Bone marrow (tissue), 2 donors: ENCODE results near the gene RBM19.
"Not testable (repeated sequence)": the region's sequence is repeated elsewhere in the genome, so short reads cannot be mapped to it uniquely, and the experiment has no call there.

Source experiments
- DNase-seq, 2 donors: peaks; one replicate each; lab custom pipeline; 2025; lab: John Stamatoyannopoulos, UW

RBM19 gene

GRCh38 chr12:113831476-113831875 is 134.6 kb downstream of the RBM19 start:
- DNase-seq: no peak

GRCh38 chr12:113831016-113831415 is 135.1 kb downstream of the RBM19 start:
- no peak for DNase-seq

GRCh38 chr12:113829212-113829611 is 136.9 kb downstream of the RBM19 start:
- DNase-seq: no peak

GRCh38 chr12:113827539-113828114 is 138.5 kb downstream of the RBM19 start:
- no peak for DNase-seq

GRCh38 chr12:113826805-113827538 is 139.2 kb downstream of the RBM19 start:
- no peak for DNase-seq

GRCh38 chr12:113825705-113826104 is 140.4 kb downstream of the RBM19 start:
- DNase-seq: no peak

GRCh38 chr12:113823816-113824215 is 142.3 kb downstream of the RBM19 start:
- DNase-seq: no peak

GRCh38 chr12:113823016-113823415 is 143.1 kb downstream of the RBM19 start:
- DNase-seq: no peak

- no peak for DNase-seq
These were observed 145.3 kb downstream of the RBM19 start for GRCh38 chr12:113820842-113821241.

GRCh38 chr12:113820309-113820708 is 145.8 kb downstream of the RBM19 start:
- DNase-seq: no peak

GRCh38 chr12:113819495-113819894 is 146.6 kb downstream of the RBM19 start:
- no peak for DNase-seq

GRCh38 chr12:113818833-113819232 is 147.3 kb downstream of the RBM19 start:
- no peak for DNase-seq

GRCh38 chr12:113818283-113818682 is 147.8 kb downstream of the RBM19 start:
- no peak for DNase-seq

GRCh38 chr12:113816866-113817265 is 149.3 kb downstream of the RBM19 start:
- DNase-seq: no peak

GRCh38 chr12:113815031-113815430 is 151.1 kb downstream of the RBM19 start:
- DNase-seq: no peak

- DNase-seq: no peak
These were observed 152.9 kb downstream of the RBM19 start for GRCh38 chr12:113813229-113813541.

- no peak for DNase-seq
These were observed 153.5 kb downstream of the RBM19 start for GRCh38 chr12:113812411-113813228.

- not testable (repeated sequence) for DNase-seq
These were observed 156.5 kb downstream of the RBM19 start for GRCh38 chr12:113809462-113810220.

- no peak for DNase-seq
These were observed 157.8 kb downstream of the RBM19 start for GRCh38 chr12:113808095-113808951.

- DNase-seq: no peak
These were observed 160.5 kb downstream of the RBM19 start for GRCh38 chr12:113805673-113806072.

GRCh38 chr12:113804961-113805600 is 161.0 kb downstream of the RBM19 start:
- no peak for DNase-seq
